DMS153 treated with DMSO at 0.1 percent for 48 hours (cell line): ENCODE results near the gene HPS1.

Experiments
- DNase-seq: peaks from one replicate; lab custom pipeline; 2025; ENCODE audit not compliant: unreplicated experiment; lab: John Stamatoyannopoulos, UW

HPS1 gene

GRCh38 chr10:98370831-98371820, 75.6 kb downstream of the HPS1 start:
- peak; percentile 59 for DNase-seq

GRCh38 chr10:98369801-98370200, 76.9 kb downstream of the HPS1 start:
- DNase-seq: no peak

GRCh38 chr10:98368644-98369043, 78.1 kb downstream of the HPS1 start:
- DNase-seq: no peak

GRCh38 chr10:98367604-98368451, 78.9 kb downstream of the HPS1 start:
- DNase-seq: no peak
